H1 (cell line): ENCODE results near the gene RBBP8. TPM values are rescaled to one million over a fixed set of nuclear protein-coding genes. Genes with fewer than 3 reads are reported as not detected.
A peak's percentile ranks its signal among the peaks of the same experiment; 100 is the strongest.

Experiments used
- CTCF ChIA-PET: fragments of 300-600 bp; sonication (Branson Sonifier 250); formaldehyde crosslinking; loops from one replicate; lab custom pipeline; 2021; ENCODE audit not compliant: partially characterized antibody; lab: Charles Lee
- POLR2A ChIA-PET: fragments of 300-600 bp; sonication (Branson Sonifier 250); formaldehyde crosslinking; loops from one replicate; lab custom pipeline; 2021; ENCODE audit warnings: inconsistent platforms; ENCODE audit not compliant: partially characterized antibody; lab: Charles Lee
- DNase-seq, 2 experiments: peaks; one replicate each; pipeline versions ENCODE4 v3.0.0 to v3.0.0-alpha.2; 2010 to 2022; ENCODE audit warnings: low spot score in 2 of 2, low read depth in 1 of 2, mixed read lengths in 1 of 2
- FAIRE-seq: peaks from 2 replicates; lab custom pipeline; 2011; peaks lifted over from hg19 to GRCh38; lab: Jason Lieb, UNC
- H2AFZ ChIP-seq: 2 replicates; pipeline ENCODE4 v1.8.1; 2012; ENCODE audit warnings: low read length, inconsistent platforms
- H2AK5ac ChIP-seq: 2 replicates; pipeline ENCODE4 v1.6.1; 2013; ENCODE audit warnings: low read depth, low read length
- H2BK120ac ChIP-seq: replicated peaks from 2 replicates; pipeline ENCODE3; 2013; ENCODE audit warnings: low read depth, low read length, inconsistent platforms
- H2BK12ac ChIP-seq: 2 replicates; pipeline ENCODE4 v1.6.1; 2013; ENCODE audit warnings: low read depth, low read length
- H2BK15ac ChIP-seq: 2 replicates; pipeline ENCODE4 v1.6.1; 2013; ENCODE audit warnings: low read length
- H2BK20ac ChIP-seq: 2 replicates; pipeline ENCODE4 v1.6.1; 2013; ENCODE audit warnings: low read length
- H2BK5ac ChIP-seq: 2 replicates; pipeline ENCODE4 v1.6.1; 2013; ENCODE audit warnings: low read depth, low read length
- H3K14ac ChIP-seq: 2 replicates; pipeline ENCODE4 v1.6.1; 2013; ENCODE audit warnings: inconsistent platforms; ENCODE audit not compliant: insufficient read length
- H3K18ac ChIP-seq: 2 replicates; pipeline ENCODE4 v1.6.1; 2013; ENCODE audit warnings: low read length; ENCODE audit errors: extremely low read depth
- H3K23ac ChIP-seq: 2 replicates; pipeline ENCODE4 v1.6.1; 2013; ENCODE audit warnings: inconsistent platforms; ENCODE audit not compliant: insufficient read length
- H3K23me2 ChIP-seq: 2 replicates; pipeline ENCODE4 v1.6.1; 2013; ENCODE audit warnings: low read depth, low read length
- H3K27ac ChIP-seq: 2 replicates; pipeline ENCODE4 v1.6.1; 2011; ENCODE audit warnings: low read depth, low read length, inconsistent platforms
- H3K27me3 ChIP-seq, 4 experiments: replicated peaks in 1 of 4; 1 replicate in 1 of 4; 2 replicates in 3 of 4; pipeline versions ENCODE4 v1.6.1 to v1.8.1; 2011 to 2013; ENCODE audit warnings: low read length in 3 of 4, mild to moderate bottlenecking in 3 of 4, inconsistent platforms in 2 of 4, mixed read lengths in 2 of 4, moderate library complexity in 1 of 4; ENCODE audit not compliant: control insufficient read depth in 3 of 4, insufficient read depth in 3 of 4; ENCODE audit errors: extremely low read depth in 1 of 4
- H3K36me3 ChIP-seq, 4 experiments: 2 replicates each; pipeline versions ENCODE4 v1.6.1 to v1.8.1; 2011 to 2013; ENCODE audit warnings: mild to moderate bottlenecking in 4 of 4, low read length in 3 of 4, moderate library complexity in 2 of 4, control low read depth in 1 of 4, inconsistent platforms in 1 of 4; ENCODE audit not compliant: insufficient read depth in 4 of 4, control insufficient read depth in 2 of 4
- H3K4ac ChIP-seq: replicated peaks from 2 replicates; pipeline ENCODE3; 2013; ENCODE audit warnings: low read length, low read depth, mixed read lengths, inconsistent platforms; ENCODE audit not compliant: insufficient read length
- H3K4me1 ChIP-seq, 4 experiments: replicated peaks in 1 of 4; 1 replicate in 1 of 4; 2 replicates in 3 of 4; pipeline versions ENCODE4 v1.6.1 to v1.8.1; 2011 to 2013; ENCODE audit warnings: low read length in 3 of 4, inconsistent platforms in 2 of 4, mixed read lengths in 1 of 4; ENCODE audit not compliant: insufficient read depth in 4 of 4, control insufficient read depth in 3 of 4
- H3K4me2 ChIP-seq, 2 experiments: 2 replicates each; pipeline versions ENCODE4 v1.6.1 to v1.8.1; 2011 to 2013; ENCODE audit warnings: low read depth in 2 of 2, low read length in 2 of 2, control low read depth in 1 of 2, inconsistent platforms in 1 of 2, mild to moderate bottlenecking in 1 of 2; ENCODE audit not compliant: insufficient read depth in 1 of 2
- H3K4me3 ChIP-seq, 4 experiments: fragments of 200-600, 300-600 bp in 1 of 4; sonication (generic), shearing (Covaris generic), sonication (Bioruptor Twin) in 1 of 4; 2 replicates each; pipeline versions ENCODE4 v1.5.1 to v1.8.1; 2011 to 2016; ENCODE audit warnings: low read length in 4 of 4, low read depth in 3 of 4, control low read depth in 2 of 4, inconsistent platforms in 2 of 4, mild to moderate bottlenecking in 2 of 4, mixed read lengths in 1 of 4, moderate library complexity in 1 of 4; ENCODE audit not compliant: insufficient read depth in 2 of 4; ENCODE audit errors: extremely low read depth in 1 of 4
- H3K56ac ChIP-seq: replicated peaks from 2 replicates; pipeline ENCODE3; 2013; ENCODE audit warnings: low read depth, mild to moderate bottlenecking, mixed read lengths, low read length, inconsistent platforms; ENCODE audit not compliant: insufficient read length
- H3K79me1 ChIP-seq: 2 replicates; pipeline ENCODE4 v1.6.1; 2013; ENCODE audit warnings: low read depth, low read length, control low read depth
- H3K79me2 ChIP-seq, 2 experiments: 2 replicates each; pipeline versions ENCODE4 v1.6.1 to v1.8.1; 2012 to 2013; ENCODE audit warnings: low read length in 2 of 2, mild to moderate bottlenecking in 2 of 2, inconsistent platforms in 1 of 2; ENCODE audit not compliant: insufficient read depth in 2 of 2, control insufficient read depth in 1 of 2
- H3K9ac ChIP-seq, 4 experiments: replicated peaks in 1 of 4; 1 replicate in 1 of 4; 2 replicates in 3 of 4; pipeline versions ENCODE4 v1.6.1 to v1.8.1; 2011 to 2013; ENCODE audit warnings: low read depth in 3 of 4, low read length in 3 of 4, control low read depth in 2 of 4, mild to moderate bottlenecking in 2 of 4, moderate library complexity in 2 of 4, inconsistent platforms in 1 of 4; ENCODE audit errors: extremely low read depth in 1 of 4
- H3K9me3 ChIP-seq, 2 experiments: 2 replicates each; pipeline versions ENCODE4 v1.6.1 to v1.8.1; 2012 to 2013; ENCODE audit warnings: mild to moderate bottlenecking in 2 of 2, moderate library complexity in 2 of 2, control low read depth in 1 of 2, inconsistent platforms in 1 of 2, low read depth in 1 of 2, low read length in 1 of 2, mixed read lengths in 1 of 2; ENCODE audit not compliant: insufficient read depth in 2 of 2
- H4K20me1 ChIP-seq, 2 experiments: replicated peaks in 1 of 2; 2 replicates each; pipeline versions ENCODE3 to v1.8.1; 2011 to 2013; ENCODE audit warnings: inconsistent platforms in 2 of 2, low read length in 2 of 2, mild to moderate bottlenecking in 1 of 2; ENCODE audit not compliant: insufficient read depth in 2 of 2, control insufficient read depth in 1 of 2
- H4K5ac ChIP-seq: 2 replicates; pipeline ENCODE4 v1.6.1; 2013; ENCODE audit warnings: low read length, low read depth, mixed read lengths, inconsistent platforms; ENCODE audit not compliant: insufficient read length
- H4K8ac ChIP-seq: 2 replicates; pipeline ENCODE4 v1.8.0; 2013; ENCODE audit warnings: mild to moderate bottlenecking, moderate library complexity, low read length, inconsistent platforms; ENCODE audit not compliant: insufficient read depth; ENCODE audit errors: extremely low read depth
- H4K91ac ChIP-seq: replicated peaks from 2 replicates; pipeline ENCODE3; 2013; ENCODE audit warnings: low read length, mixed read lengths, inconsistent platforms; ENCODE audit not compliant: insufficient read length
- CREB1 ChIP-seq: IDR thresholded peaks from 2 replicates; pipeline ENCODE4 v1.6.1; 2012; ENCODE audit warnings: inconsistent platforms
- E2F6 ChIP-seq: IDR thresholded peaks from 2 replicates; pipeline ENCODE4 v1.6.1; 2012; ENCODE audit warnings: inconsistent platforms
- EP300 ChIP-seq, 2 experiments: IDR thresholded peaks; 1 replicate in 1 of 2; 2 replicates in 1 of 2; pipeline ENCODE4 v1.6.1; 2011 to 2012; ENCODE audit warnings: low read depth in 2 of 2, low read length in 2 of 2, mild to moderate bottlenecking in 2 of 2, borderline replicate concordance in 1 of 2, inconsistent platforms in 1 of 2, moderate library complexity in 1 of 2
- FOSL1 ChIP-seq: IDR thresholded peaks from 2 replicates; pipeline ENCODE4 v1.6.1; 2011; ENCODE audit warnings: mild to moderate bottlenecking, low read depth, low read length, moderate library complexity; ENCODE audit not compliant: insufficient read depth
- KDM4A ChIP-seq: IDR thresholded peaks from one replicate; pipeline ENCODE4 v1.7.1; 2012; ENCODE audit warnings: low read depth, mild to moderate bottlenecking, moderate library complexity, low read length, inconsistent platforms; ENCODE audit not compliant: severe bottlenecking
- NRF1 ChIP-seq: IDR thresholded peaks from 2 replicates; pipeline ENCODE4 v1.6.1; 2011; ENCODE audit warnings: mild to moderate bottlenecking, low read depth, low read length, improper control_type of control experiment
- RBBP5 ChIP-seq: IDR thresholded peaks from 2 replicates; pipeline ENCODE4 v1.7.1; 2012; ENCODE audit warnings: low read depth, mild to moderate bottlenecking, inconsistent platforms, low read length, moderate library complexity, borderline replicate concordance
- SIN3A ChIP-seq, 2 experiments: IDR thresholded peaks in 1 of 2; conservative IDR thresholded peaks in 1 of 2; 2 replicates each; pipeline ENCODE4 v1.6.1; 2011 to 2012; ENCODE audit warnings: low read length in 2 of 2, improper control_type of control experiment in 1 of 2, low read depth in 1 of 2, mild to moderate bottlenecking in 1 of 2
- SIRT6 ChIP-seq: IDR thresholded peaks from one replicate; pipeline ENCODE4 v1.7.1; 2012; ENCODE audit warnings: low read length, inconsistent platforms
- TAF7 ChIP-seq: optimal IDR thresholded peaks from 2 replicates; pipeline ENCODE3; 2011; ENCODE audit warnings: low read depth, mild to moderate bottlenecking, inconsistent platforms, low read length, moderate library complexity, borderline replicate concordance
- USF2 ChIP-seq: IDR thresholded peaks from 2 replicates; pipeline ENCODE4 v1.6.1; 2011; ENCODE audit warnings: low read length, improper control_type of control experiment
- YY1 ChIP-seq: IDR thresholded peaks from 2 replicates; pipeline ENCODE4 v1.6.1; 2011; ENCODE audit warnings: low read depth, mild to moderate bottlenecking, low read length
- WGBS, 2 experiments: shearing (Covaris generic) in 1 of 2; methylation state at CpG; one replicate each; pipeline versions ENCODE4 v1.1.6 to v1.1.7; 2013 to 2015; ENCODE audit warnings: low lambda C conversion rate in 2 of 2, mixed read lengths in 2 of 2, inconsistent platforms in 1 of 2, low coverage in 1 of 2, missing lambda C conversion rate in 1 of 2; ENCODE audit not compliant: insufficient replicate concordance in 2 of 2, insufficient coverage in 1 of 2, insufficient read length in 1 of 2; ENCODE audit errors: extremely low coverage in 1 of 2, missing lambda C conversion rate in 1 of 2; 5-methylcytosine and 5-hydroxymethylcytosine counted together
- polyA plus RNA-seq, 7 experiments: library from polyadenylated mRNA; depleted of rRNA in 3 of 7; stranded (reverse) in 5 of 7; unstranded in 2 of 7; fragments of >200 nt in 5 of 7; fragments of 200-250 nt in 2 of 7; gene quantifications; 1 replicate in 5 of 7; 2 replicates in 1 of 7; 4 replicates in 1 of 7; pipeline versions ENCODE4 v1.2.1 to v1.2.3, GENCODE V29; 2011 to 2013; ENCODE audit warnings: missing spikeins in 2 of 7, mixed read lengths in 2 of 7
- total RNA-seq: library from RNA; stranded (reverse); fragmentation: NEBNext Ultra II Directional; extraction: Animal tissue kit (Norgen Biotek cat#: 25700); gene quantifications from 2 replicates; pipeline ENCODE4 v1.2.1, GENCODE V29; 2021

Gene RBBP8
- total and polyA plus RNA-seq, 2 of the 8 experiments (the other 6 are each of a cell fraction or from before 2014, with no cell fraction given) = 16.1 to 65.8 TPM

GRCh38 chr18:22934789-22935188, 1.7 kb downstream of the RBBP8 start:
- H2BK15ac ChIP-seq = no peak overlapping the region
- POLR2A ChIA-PET = interaction anchor here (0.7 to 1.2 kb wide), 3 partner anchors 26 to 112 kb away, joined by 3 to 8 read pairs (median 3); no protein-coding TSS in a partner anchor
- peaks cover 6% of the 10 kb centered on the region for H3K23me2 ChIP-seq
- H3K4ac ChIP-seq = no peak overlapping the region
- DNase-seq = no peak
- H2AFZ ChIP-seq = no peak overlapping the region
- H2BK5ac ChIP-seq = no peak overlapping the region
- H3K14ac ChIP-seq = no peak overlapping the region
- no peak overlapping the region for H3K27ac ChIP-seq
- no peak overlapping the region for H4K91ac ChIP-seq
- H4K8ac ChIP-seq = no peak overlapping the region
- no peak overlapping the region for H3K23ac ChIP-seq
- H3K36me3 ChIP-seq = peaks cover 0 to 29% (median 12%) of the 10 kb centered on the region in 4 experiments; a peak in 5 of 8 replicates
- no peak overlapping the region for H2BK20ac ChIP-seq
- peaks cover 0 to 2% (median 0%) of the 10 kb centered on the region in 4 experiments; a peak in 1 of 7 replicates for H3K4me1 ChIP-seq
- H3K79me1 ChIP-seq = no peaks in the 10 kb centered on the region; the same call in 1 of the 2 replicates
- H3K9me3 ChIP-seq = no peaks in the 10 kb centered on the region
- no peaks in the 10 kb centered on the region for H3K27me3 ChIP-seq
- no peak overlapping the region for H3K56ac ChIP-seq
- WGBS, 2 experiments = 85% methylated on average over 1 of the region's 1 CpG; no CpG with 5 or more reads in 1 of the 2 experiments
- CTCF ChIA-PET = no interaction called here
- H2BK120ac ChIP-seq = no peak overlapping the region
- no peak overlapping the region for H2AK5ac ChIP-seq
- H3K18ac ChIP-seq = no peak overlapping the region
- no peak for FAIRE-seq
- H4K5ac ChIP-seq = no peak overlapping the region
- no peaks in the 10 kb centered on the region for H4K20me1 ChIP-seq
- no peak overlapping the region for H2BK12ac ChIP-seq
- no peak overlapping the region for H3K9ac ChIP-seq
- H3K4me3 ChIP-seq = peak overlapping the region in 3 of 4 experiments; percentile 18 to 86 (median 22); a peak in 5 of 8 replicates
- peaks cover 0 to 35% of the 10 kb centered on the region in 2 experiments; a peak in 3 of 4 replicates for H3K79me2 ChIP-seq
- H3K4me2 ChIP-seq = peak overlapping the region; percentile 92
- TF ChIP-seq NRF1 (no peak), FOSL1 (no peak), E2F6 (no peak), SIRT6 (no peak), TAF7 (no peak), SIN3A (conservative IDR thresholded peaks at IDR 0.05 in 1 of 2, IDR thresholded peaks at IDR 0.05 in 1 of 2; ENCODE audit: low read depth in 1 of 2, low read length in 2 of 2) (no peak), USF2 (no peak), CREB1 (no peak), KDM4A (no peak), EP300 (IDR thresholded peaks at IDR 0.05; ENCODE audit: borderline replicate concordance in 1 of 2, low read depth in 2 of 2, low read length in 2 of 2) (no peak), RBBP5 (no peak), YY1 (no peak)
